Activated B cell treated with CpG ODN at 0.5 μM for 24 hours (primary cell): ENCODE measurements around the gene PPP2R3A. TPM values are rescaled to one million over a fixed set of nuclear protein-coding genes. Genes with fewer than 3 reads are reported as not detected.

Source experiments
- ATAC-seq: fragments of 200-7000 bp; cut with Tn5 transposase; one replicate; pipeline ENCODE4 v1.10.0; 2021; ENCODE audit warnings: low read depth, mild to moderate bottlenecking, moderate library complexity
- CTCF ChIA-PET: fragments of 350-600 bp; sonication (Branson Sonifier 250); formaldehyde crosslinking; loops from one replicate; lab custom pipeline; 2021; ENCODE audit warnings: antibody characterized with exemption; lab: Charles Lee
- POLR2A ChIA-PET: fragments of 350-600 bp; sonication (Branson Sonifier 250); formaldehyde crosslinking; loops from one replicate; lab custom pipeline; 2021; ENCODE audit warnings: antibody characterized with exemption; lab: Charles Lee
- DNase-seq: peaks from one replicate; pipeline ENCODE4 v3.0.0; 2022
- H3K27ac Mint-ChIP-seq: one replicate; pipeline ENCODE4 v1.8.0; 2020; ENCODE audit warnings: mixed read lengths
- H3K27me3 Mint-ChIP-seq: one replicate; pipeline ENCODE4 v1.8.0; 2021; ENCODE audit warnings: mixed read lengths
- H3K36me3 Mint-ChIP-seq: one replicate; pipeline ENCODE4 v1.8.0; 2021; ENCODE audit warnings: low read depth, mixed read lengths
- H3K4me1 Mint-ChIP-seq: one replicate; pipeline ENCODE4 v1.8.0; 2021; ENCODE audit warnings: mixed read lengths
- H3K4me3 Mint-ChIP-seq: one replicate; pipeline ENCODE4 v1.8.0; 2020; ENCODE audit warnings: mild to moderate bottlenecking, mixed read lengths
- H3K9me3 Mint-ChIP-seq: one replicate; pipeline ENCODE4 v1.8.0; 2020; ENCODE audit warnings: mixed read lengths
- intact Hi-C: fragments of 100-400 bp; cut with micrococcal nuclease; formaldehyde crosslinking; loops from one replicate; pipeline ENCODE4 v1.15.1; 2024
- total RNA-seq: library from RNA; stranded (reverse); gene quantifications from 2 replicates; pipeline ENCODE4 v1.2.3, GENCODE V29; 2022
- TF ChIP-seq, protein P1 (sequence below): fragments of 200-600 bp; IDR thresholded peaks from one replicate; pipeline ENCODE4 v1.8.0; 2022; ENCODE audit warnings: antibody characterized with exemption, mild to moderate bottlenecking

The PPP2R3A gene
- total RNA-seq, 1 donor from 2014 or later: 0.11 TPM

GRCh38 chr3:135970506-135971116, 5.1 kb downstream of the PPP2R3A start:
- DNase-seq: no peak
- ChIA-PET CTCF (no interaction called here), POLR2A (no interaction called here)
- Mint-ChIP-seq H3K4me3 (no peak overlapping the region), H3K27ac (no peak overlapping the region), H3K27me3 (peaks cover 26% of the 10 kb centered on the region), H3K9me3 (no peaks in the 10 kb centered on the region), H3K4me1 (peaks cover 4% of the 10 kb centered on the region), H3K36me3 (no peaks in the 10 kb centered on the region)
- ATAC-seq: no peak
- intact Hi-C loops: no loop called here
- TF ChIP-seq, protein P1, sequence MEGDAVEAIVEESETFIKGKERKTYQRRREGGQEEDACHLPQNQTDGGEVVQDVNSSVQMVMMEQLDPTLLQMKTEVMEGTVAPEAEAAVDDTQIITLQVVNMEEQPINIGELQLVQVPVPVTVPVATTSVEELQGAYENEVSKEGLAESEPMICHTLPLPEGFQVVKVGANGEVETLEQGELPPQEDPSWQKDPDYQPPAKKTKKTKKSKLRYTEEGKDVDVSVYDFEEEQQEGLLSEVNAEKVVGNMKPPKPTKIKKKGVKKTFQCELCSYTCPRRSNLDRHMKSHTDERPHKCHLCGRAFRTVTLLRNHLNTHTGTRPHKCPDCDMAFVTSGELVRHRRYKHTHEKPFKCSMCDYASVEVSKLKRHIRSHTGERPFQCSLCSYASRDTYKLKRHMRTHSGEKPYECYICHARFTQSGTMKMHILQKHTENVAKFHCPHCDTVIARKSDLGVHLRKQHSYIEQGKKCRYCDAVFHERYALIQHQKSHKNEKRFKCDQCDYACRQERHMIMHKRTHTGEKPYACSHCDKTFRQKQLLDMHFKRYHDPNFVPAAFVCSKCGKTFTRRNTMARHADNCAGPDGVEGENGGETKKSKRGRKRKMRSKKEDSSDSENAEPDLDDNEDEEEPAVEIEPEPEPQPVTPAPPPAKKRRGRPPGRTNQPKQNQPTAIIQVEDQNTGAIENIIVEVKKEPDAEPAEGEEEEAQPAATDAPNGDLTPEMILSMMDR: no peak

GRCh38 chr3:135973841-135974240, 8.3 kb downstream of the PPP2R3A start:
- H3K4me1 Mint-ChIP-seq: no peaks in the 10 kb centered on the region
- H3K36me3 Mint-ChIP-seq: no peaks in the 10 kb centered on the region
- intact Hi-C loops: no loop called here
- TF ChIP-seq, protein P1: no peak
- POLR2A ChIA-PET: no interaction called here
- no peak overlapping the region for H3K4me3 Mint-ChIP-seq
- DNase-seq (no peak), ATAC-seq (no peak)
- no peaks in the 10 kb centered on the region for H3K9me3 Mint-ChIP-seq
- H3K27ac Mint-ChIP-seq: no peak overlapping the region
- CTCF ChIA-PET: no interaction called here
- peaks cover 8% of the 10 kb centered on the region for H3K27me3 Mint-ChIP-seq

DNA sequence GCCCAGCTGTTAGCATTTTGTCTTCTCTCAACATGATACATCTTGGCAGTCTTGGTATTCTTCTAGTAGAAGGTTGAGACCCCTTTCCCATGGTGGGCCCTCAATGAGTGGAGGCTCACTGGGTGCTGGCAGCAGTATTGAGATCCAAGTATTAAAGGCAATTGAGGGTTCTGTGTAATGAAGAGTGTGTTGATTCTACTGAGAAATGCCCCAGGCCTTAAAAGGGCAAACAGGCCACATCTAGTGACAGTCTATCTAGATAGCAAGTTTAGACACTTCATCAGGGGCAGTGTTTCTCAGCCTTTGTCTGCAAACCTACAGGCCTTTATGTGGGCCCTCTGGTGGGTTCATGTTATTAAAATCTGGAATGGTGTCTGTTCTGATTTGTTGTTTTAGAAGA, 9.5 kb downstream of the PPP2R3A start:
- Mint-ChIP-seq H3K9me3 (no peaks in the 10 kb centered on the region), H3K36me3 (no peaks in the 10 kb centered on the region), H3K4me3 (no peak overlapping the region), H3K27ac (no peak overlapping the region), H3K27me3 (peaks cover 3% of the 10 kb centered on the region), H3K4me1 (no peaks in the 10 kb centered on the region)
- POLR2A ChIA-PET: no interaction called here
- ATAC-seq: no peak
- intact Hi-C loops: no loop called here
- TF ChIP-seq, protein P1: no peak
- CTCF ChIA-PET: no interaction called here
- no peak for DNase-seq

GRCh38 chr3:135975536-135975935, 10.0 kb downstream of the PPP2R3A start:
- Mint-ChIP-seq H3K27me3 (peaks cover 3% of the 10 kb centered on the region), H3K36me3 (no peaks in the 10 kb centered on the region), H3K9me3 (no peaks in the 10 kb centered on the region), H3K27ac (no peak overlapping the region), H3K4me3 (no peak overlapping the region), H3K4me1 (no peaks in the 10 kb centered on the region)
- intact Hi-C loops: no loop called here
- ATAC-seq (no peak), DNase-seq (no peak)
- ChIA-PET POLR2A (no interaction called here), CTCF (no interaction called here)
- TF ChIP-seq, protein P1: no peak

DNA sequence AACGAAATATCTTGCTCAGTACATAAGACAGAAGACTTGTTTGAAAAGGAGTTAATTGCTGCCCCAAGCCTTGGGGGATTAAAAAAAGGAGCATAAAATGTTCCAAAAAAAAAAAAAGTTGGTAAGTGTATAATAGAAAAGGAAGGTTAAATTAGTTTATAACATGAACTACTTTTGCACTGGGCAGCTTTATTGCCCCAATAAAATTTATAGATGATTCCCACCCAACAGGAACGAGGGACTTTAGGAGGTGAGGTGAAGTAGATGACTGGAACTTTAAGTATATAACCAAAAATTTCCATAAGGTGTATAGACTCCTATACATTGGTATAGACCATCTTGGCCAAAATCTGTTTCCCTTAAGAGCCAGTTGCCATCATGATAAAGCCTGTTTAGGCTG, 14.8 kb downstream of the PPP2R3A start:
- TF ChIP-seq, protein P1: no peak
- Mint-ChIP-seq H3K27me3 (peaks cover 6% of the 10 kb centered on the region), H3K36me3 (no peaks in the 10 kb centered on the region), H3K4me3 (no peak overlapping the region), H3K27ac (no peak overlapping the region), H3K9me3 (no peaks in the 10 kb centered on the region), H3K4me1 (no peaks in the 10 kb centered on the region)
- ChIA-PET CTCF (no interaction called here), POLR2A (no interaction called here)
- intact Hi-C loops: no loop called here
- ATAC-seq: no peak
- no peak for DNase-seq
